ENCODE data around the gene ZNF335. TPM values are rescaled to one million over a fixed set of nuclear protein-coding genes. Genes with fewer than 3 reads are reported as not detected.

ZNF335 gene
- total and polyA plus RNA-seq, 8 donors, result 7.4 to 27.4 (median 8.8) TPM

- peaks cover 6 to 56% (median 46%) of the 10 kb centered on the region in 3 donors for H3K36me3 ChIP-seq
- no peaks in the 10 kb centered on the region for H3K27me3 ChIP-seq
- no peaks in the 10 kb centered on the region for H3K9me3 ChIP-seq
- ATAC-seq (peak; percentile 25 to 58 (median 43)), DNase-seq (peak in 4 of 6 donors; percentile 48 to 65 (median 59)), FAIRE-seq (no peak)
- H3K4me3 ChIP-seq, result no peak overlapping the region
- H3K4me1 ChIP-seq, result peaks cover 18 to 32% (median 26%) of the 10 kb centered on the region in 3 donors
- WGBS, 2 donors, result 41 to 51% methylated on average over 19 of the region's 19 CpGs
- intact Hi-C loops (cut with DNase I), result no loop called here
- peak overlapping the region; percentile 42 to 80 (median 70) for H3K27ac ChIP-seq
- TF ChIP-seq CTCF (IDR thresholded peaks at IDR 0.05), result no peak
Observed at GRCh38 chr20:45944965-45945677, 26.9 kb downstream of the ZNF335 start.

GRCh38 chr20:45944151-45944964 is 27.6 kb downstream of the ZNF335 start:
- peaks cover 14 to 56% (median 53%) of the 10 kb centered on the region in 3 donors for H3K36me3 ChIP-seq
- WGBS, 2 donors, result 58 to 66% methylated on average over 15 of the region's 15 CpGs
- no peaks in the 10 kb centered on the region for H3K9me3 ChIP-seq
- ATAC-seq (peak in 1 of 4 donors; percentile 19), DNase-seq (no peak), FAIRE-seq (no peak)
- intact Hi-C loops (cut with DNase I), result no loop called here
- no peak for TF ChIP-seq CTCF (IDR thresholded peaks at IDR 0.05)
- H3K27me3 ChIP-seq, result no peaks in the 10 kb centered on the region
- peak overlapping the region; percentile 42 to 80 (median 70) for H3K27ac ChIP-seq
- H3K4me3 ChIP-seq, result no peak overlapping the region
- H3K4me1 ChIP-seq, result peaks cover 18 to 32% (median 26%) of the 10 kb centered on the region in 3 donors

GRCh38 chr20:45943613-45944012 is 28.4 kb downstream of the ZNF335 start:
- 87 to 88% methylated on average over 6 of the region's 6 CpGs for WGBS, 2 donors
- Histone ChIP-seq H3K27ac (no peak overlapping the region), H3K27me3 (no peaks in the 10 kb centered on the region), H3K9me3 (no peaks in the 10 kb centered on the region), H3K36me3 (peaks cover 14 to 61% (median 58%) of the 10 kb centered on the region in 3 donors), H3K4me3 (no peak overlapping the region), H3K4me1 (peaks cover 18 to 32% (median 26%) of the 10 kb centered on the region in 3 donors)
- DNase-seq (peak in 1 of 6 donors; percentile 42), FAIRE-seq (no peak), ATAC-seq (no peak)
- no peak for TF ChIP-seq CTCF (IDR thresholded peaks at IDR 0.05)
- intact Hi-C loops (cut with DNase I), result no loop called here

GRCh38 chr20:45940469-45940868 is 31.5 kb downstream of the ZNF335 start:
- peaks cover 10 to 16% (median 14%) of the 10 kb centered on the region in 3 donors for H3K4me1 ChIP-seq
- no peaks in the 10 kb centered on the region for H3K9me3 ChIP-seq
- WGBS, 2 donors, result 94 to 98% methylated on average over 13 of the region's 13 CpGs
- TF ChIP-seq CTCF (IDR thresholded peaks at IDR 0.05), result no peak
- H3K27me3 ChIP-seq, result no peaks in the 10 kb centered on the region
- H3K27ac ChIP-seq, result no peak overlapping the region
- H3K36me3 ChIP-seq, result peaks cover 14 to 57% (median 54%) of the 10 kb centered on the region in 3 donors
- no peak for ATAC-seq
- no peak for DNase-seq
- no peak overlapping the region for H3K4me3 ChIP-seq
- no peak for FAIRE-seq
- intact Hi-C loops (cut with DNase I), result no loop called here

Data from pancreas (tissue), 10 donors.